AG20443 (cell line): ENCODE data around the gene NBPF11.
"Not testable (repeated sequence)": the region's sequence is repeated elsewhere in the genome, so short reads cannot be mapped to it uniquely, and the experiment has no call there.

Experiments
- DNase-seq: peaks from one replicate; pipeline ENCODE4 v3.0.0; 2012; ENCODE audit warnings: low spot score, mixed read lengths

The NBPF11 gene

DNA sequence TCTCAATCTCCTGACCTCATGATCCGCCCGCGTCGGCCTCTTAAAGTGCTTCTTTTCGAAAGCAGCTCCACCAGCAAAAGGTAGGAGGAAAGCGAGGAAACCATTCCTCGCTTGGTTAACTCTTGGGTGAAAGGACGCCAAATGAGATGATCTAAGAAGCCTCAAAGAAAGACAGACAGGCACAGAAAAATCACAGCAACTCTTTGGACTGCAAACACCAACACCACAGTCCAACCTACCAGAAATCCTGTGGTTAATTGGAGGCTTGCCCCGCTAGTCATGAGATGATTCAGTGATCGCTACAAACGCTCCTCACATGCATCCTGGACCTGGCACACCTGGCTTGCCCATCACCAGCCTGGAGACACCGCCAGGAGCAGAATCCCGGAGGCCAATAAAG lies 1.1 kb downstream of the NBPF11 start:
- not testable (repeated sequence) for DNase-seq

DNA sequence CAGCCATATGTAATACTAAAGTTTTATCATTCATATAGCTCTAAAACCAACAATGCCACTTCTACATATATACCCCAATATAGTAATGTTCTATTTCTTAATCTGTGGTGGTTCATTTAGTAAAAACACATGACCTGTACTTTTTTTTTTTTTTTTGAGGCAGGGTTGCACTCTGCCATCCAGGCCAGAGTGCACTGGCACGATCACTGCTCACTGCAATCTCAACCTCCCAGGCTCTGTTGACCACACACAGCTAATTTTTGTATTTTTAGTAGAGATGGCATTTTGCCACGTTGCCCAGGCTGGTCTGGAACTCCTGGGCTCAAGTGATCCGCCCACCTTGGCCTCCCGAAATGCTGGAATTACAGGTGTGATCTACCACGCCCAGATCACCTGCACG lies 2.1 kb downstream of the NBPF11 start:
- DNase-seq, result not testable (repeated sequence)

DNA sequence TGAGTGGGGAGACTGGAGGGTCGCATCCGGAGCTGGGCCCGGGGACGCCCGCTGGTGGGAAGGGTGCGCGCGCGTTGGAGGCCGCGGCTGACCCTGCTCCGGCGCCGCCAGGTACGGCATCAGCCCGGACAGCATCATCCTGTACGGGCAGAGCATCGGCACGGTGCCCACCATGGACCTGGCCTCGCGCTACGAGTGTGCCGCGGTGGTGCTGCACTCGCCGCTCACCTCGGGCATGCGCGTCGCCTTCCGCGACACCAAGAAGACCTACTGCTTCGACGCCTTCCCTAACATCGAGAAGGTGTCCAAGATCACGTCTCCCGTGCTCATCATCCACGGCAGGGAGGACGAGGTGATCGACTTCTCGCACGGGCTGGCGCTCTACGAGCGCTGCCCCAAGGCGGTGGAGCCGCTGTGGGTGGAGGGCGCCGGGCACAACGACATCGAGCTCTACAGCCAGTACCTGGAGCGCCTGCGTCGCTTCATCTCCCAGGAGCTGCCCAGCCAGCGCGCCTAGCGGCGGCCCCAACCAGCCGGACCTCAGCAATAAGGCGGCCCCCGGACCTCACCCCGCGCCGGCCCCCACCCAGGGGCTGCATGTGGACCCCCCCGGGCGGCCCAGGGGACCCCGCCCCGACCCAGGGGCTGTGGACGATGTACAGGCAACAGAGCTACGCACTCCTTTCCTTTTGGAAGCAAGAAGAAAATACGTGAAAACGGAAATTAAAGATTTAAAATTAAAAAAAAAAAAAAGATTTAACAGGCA lies 2.8 kb downstream of the NBPF11 start:
- not testable (repeated sequence) for DNase-seq

DNA sequence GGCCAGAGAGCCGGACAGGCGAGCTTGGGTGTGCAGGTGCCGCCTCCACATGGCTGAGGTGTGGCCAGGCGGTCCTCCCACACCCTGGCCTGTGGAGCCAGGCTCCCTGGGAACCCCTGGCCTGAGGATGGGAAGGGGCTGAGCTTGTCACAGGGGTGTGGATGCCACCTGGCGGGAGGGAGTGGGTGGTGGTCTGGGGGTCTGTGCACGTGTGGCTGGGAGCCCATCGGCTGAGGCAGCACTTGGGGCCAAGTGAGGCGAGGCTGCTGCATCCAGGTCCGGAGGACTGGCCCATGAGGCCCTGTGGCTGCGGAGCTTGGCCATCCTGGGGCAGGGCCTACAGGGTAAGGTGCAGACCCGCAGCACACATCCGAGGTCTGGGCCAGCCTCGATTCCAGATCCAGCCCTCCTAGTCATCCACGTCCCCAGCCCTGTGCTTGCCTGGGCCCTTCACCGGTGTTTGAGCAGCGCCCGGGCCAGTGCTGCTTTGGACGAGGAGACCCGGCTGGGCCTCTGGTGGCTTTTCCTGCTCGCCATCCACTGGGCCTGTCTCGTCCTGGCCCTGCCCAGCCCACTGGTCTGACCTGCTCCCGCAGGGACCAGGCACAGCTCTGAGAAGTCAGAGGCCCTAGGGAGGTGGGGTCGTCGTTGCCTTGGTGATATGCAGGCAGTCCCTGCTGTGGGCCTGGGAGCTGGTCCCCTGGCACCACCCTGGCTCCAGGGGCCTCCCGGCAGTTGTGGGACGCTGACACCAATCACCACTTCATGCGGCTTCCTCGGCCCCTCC lies 4.8 kb downstream of the NBPF11 start:
- not testable (repeated sequence) for DNase-seq

DNA sequence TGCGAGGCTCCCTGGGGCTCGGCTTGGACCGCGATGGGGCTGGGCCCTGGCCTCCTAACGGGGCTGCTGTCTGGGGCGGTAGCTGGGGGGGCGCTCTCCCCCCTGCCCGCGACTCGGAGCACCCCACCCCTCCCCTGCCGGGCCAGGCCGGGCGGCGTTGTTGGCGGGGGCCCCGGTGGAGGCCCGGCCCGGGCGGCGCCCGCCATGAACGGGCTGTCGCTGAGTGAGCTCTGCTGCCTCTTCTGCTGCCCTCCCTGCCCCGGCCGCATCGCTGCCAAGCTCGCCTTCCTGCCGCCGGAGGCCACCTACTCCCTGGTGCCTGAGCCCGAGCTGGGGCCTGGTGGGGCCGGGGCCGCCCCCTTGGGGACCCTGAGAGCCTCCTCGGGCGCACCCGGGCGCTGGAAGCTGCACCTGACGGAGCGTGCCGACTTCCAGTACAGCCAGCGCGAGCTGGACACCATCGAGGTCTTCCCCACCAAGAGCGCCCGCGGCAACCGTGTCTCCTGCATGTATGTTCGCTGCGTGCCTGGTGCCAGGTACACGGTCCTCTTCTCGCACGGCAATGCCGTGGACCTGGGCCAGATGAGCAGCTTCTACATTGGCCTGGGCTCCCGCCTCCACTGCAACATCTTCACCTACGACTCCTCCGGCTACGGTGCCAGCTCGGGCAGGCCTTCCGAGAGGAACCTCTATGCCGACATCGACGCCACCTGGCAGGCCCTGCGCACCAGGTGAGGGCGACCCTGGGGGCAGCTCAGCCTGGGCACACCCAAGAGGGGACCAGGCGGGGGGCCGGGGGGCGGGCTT lies 5.7 kb downstream of the NBPF11 start:
- DNase-seq, result not testable (repeated sequence)

DNA sequence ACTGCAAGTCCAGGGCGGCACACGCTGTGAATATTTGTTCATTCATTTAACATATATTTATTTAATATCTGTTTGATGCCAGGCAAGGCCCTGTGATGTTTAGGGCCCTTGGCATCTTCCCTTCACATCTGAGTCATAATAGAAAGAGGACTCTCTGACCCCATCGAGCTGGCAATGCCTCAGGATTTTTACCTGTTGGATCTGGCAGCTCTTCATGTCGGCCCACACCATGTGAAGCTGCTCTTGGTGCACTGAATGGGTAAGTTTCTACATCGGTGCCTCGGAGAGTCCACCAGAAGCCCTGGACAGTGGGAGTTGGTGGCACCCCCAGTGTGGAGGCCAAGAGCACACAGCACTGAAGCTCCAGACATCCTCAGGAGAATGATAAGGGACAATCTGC lies 8.9 kb downstream of the NBPF11 start:
- DNase-seq, result not testable (repeated sequence)

DNA sequence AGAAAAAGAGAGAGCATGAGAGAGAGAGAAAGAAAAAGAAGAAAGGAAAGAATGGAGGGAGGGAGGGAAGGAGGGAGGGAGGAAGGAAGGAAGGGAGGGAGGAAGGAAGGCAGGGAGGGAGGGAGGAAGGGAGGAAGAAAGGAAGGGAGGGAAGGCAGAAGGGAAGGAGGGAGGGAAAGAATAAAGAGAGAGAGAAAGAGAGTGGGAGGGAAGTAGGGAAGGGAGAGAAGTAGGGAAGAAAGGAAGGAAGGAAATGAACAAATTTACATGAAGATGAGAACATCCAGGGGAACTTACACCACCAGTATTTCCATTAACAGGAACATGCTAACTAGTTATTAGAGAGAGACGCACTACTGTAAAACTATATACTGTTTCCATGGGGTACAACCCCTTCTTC lies 10.1 kb downstream of the NBPF11 start:
- not testable (repeated sequence) for DNase-seq

DNA sequence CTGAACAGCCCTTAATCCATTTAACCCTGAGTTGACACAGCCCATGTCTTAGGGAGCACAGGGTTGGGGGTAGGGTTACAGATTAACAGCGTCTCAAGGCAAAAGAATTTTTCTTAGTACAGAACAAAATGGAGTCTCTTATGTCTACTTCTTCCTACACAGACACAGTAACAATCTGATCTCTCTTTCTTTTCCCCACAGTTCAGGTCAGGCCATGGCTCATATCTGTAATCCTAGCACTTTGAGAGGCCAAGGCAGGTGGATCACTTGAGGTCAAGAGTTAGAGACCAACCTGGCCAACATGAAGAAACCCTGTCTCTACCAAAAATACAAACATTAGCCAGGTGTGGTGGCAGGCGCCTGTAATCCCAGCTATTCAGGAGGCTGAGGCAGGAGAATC lies 13.5 kb downstream of the NBPF11 start:
- not testable (repeated sequence) for DNase-seq

DNA sequence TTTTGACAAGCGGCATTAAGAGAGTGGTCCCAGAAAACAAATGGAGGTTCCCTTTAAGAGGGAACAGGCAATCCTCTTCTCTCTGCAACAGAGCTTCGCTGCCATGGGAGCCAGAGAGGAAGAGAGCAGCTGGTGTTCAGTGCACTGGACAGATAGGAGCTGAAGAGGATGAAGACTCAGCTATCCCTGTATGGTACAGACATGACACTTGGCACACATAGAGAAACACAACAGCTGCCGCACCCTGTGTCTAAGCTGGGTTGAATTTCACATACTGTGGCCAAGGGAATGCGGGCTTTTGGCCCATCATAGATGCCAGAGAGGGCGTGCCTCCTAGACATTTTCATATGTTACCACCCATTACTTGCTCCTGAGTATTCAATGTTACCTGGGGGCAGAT lies 29.7 kb downstream of the NBPF11 start:
- not testable (repeated sequence) for DNase-seq

DNA sequence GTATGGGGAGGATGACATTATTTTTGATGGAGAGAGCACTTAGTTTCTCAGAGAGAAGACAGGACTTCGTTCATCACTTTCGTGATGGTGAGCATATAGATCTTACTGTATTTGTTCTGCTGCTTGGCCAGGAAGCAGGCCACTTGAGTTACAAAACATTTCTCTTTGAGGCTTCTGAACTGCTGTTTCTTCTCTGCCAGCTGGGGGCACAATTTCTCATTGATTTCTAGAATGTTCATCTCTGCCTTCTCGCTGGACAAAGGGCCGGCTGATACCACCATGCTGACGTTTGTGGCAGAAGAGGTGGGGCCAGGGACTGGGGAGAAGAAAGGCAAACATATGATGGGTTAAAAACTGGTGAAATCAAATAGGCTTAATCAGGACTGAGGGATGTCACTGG lies 31.7 kb downstream of the NBPF11 start:
- DNase-seq, result not testable (repeated sequence)

DNA sequence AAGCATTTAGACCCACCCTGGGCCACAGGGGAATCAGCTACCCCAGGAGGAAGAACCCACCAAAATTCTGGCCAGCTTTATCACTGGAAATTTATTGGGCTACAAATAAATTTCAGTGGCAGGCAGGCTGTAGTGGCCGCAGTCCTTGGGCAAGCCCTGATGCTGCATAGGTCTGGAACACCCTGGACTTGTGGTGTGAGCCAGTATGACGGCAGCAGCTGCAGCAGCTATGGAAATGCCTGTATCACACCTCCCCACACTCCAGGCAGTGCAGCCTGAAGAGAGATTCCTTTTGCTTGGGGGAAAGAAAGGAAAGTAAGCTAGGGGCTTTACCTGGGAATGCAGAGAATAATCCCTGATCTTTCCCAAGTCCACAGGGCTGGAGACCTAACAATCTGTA lies 56.3 kb downstream of the NBPF11 start:
- DNase-seq, result not testable (repeated sequence)

DNA sequence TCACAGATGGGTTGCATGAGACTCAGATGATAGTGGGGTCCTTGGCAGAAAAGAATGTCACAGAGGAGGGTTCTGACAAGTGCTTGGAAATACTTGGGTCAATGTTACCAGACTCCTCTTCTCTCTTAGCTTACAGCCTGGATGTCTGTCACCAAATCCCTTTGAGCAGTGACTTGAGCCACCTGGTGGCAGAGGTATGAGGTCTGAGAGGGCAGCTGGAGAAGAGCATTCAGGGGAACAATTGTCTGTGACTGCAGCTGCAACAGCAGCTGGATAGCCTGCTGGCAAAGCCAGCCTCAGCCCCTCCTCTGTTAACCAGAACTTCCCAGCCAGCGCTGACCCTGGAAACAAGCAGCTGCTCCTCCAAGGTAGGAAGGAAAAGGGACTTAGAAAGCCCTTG lies 65.9 kb downstream of the NBPF11 start:
- DNase-seq, result not testable (repeated sequence)

DNA sequence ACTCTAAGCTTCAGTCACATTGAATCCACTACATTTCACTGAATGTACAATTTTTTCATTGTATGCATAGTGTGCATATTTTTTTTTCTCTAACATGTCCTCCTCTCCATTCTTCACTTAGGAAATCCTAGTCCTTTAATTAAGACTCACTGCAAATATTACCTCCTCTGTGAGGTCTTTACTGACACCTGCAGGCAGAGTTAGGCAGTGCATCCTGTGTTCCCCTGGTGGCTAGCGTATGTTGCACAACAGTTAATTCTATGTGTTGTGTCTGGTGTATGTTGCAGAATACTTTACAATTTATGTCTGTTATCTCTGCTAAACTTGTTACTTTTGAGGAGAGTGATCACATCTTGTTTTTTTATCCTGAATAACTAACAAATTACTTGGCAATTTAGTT lies 70.9 kb downstream of the NBPF11 start:
- not testable (repeated sequence) for DNase-seq

DNA sequence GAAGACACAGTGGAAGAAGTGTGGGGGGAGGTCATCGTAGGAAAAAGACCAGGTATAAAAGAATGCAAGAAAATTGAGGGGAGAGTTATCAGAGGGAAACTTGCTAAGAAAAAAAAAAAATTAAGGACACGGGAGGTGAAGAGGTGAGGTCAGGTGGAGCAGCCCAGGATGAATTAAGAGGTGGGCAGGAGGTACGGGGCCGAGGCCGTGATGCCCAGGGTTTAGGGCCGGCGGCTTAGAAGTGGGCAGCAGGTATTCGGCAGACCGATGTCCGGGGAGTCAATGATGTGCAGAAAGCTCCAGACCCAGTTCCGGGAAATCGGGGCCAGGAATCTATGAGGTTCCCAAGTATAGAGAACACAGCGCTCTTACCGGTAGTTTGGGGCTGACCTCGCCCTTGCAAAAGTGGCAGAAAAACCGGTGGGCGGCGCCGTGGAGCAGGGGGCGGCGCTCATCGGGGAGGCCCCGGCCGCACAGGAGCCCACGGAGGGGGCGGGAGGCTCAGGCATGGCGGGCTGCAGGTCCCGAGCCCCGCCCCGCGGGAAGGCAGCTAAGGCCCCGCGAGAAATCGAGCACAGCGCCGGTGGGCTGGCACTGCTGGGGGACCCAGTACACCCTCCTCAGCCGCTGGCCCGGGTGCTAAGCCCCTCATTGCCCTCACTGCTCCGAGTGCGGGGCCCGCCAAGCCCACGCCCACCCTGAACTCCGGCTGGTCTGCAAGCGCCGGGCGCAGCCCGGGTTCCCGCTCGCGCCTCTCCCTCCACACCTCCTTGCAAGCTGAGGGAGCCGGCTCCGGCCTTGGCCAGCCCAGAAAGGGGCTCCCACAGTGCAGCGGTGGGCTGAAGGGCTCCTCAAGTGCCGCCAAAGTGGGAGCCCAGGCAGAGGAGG lies 73.2 kb downstream of the NBPF11 start:
- not testable (repeated sequence) for DNase-seq

DNA sequence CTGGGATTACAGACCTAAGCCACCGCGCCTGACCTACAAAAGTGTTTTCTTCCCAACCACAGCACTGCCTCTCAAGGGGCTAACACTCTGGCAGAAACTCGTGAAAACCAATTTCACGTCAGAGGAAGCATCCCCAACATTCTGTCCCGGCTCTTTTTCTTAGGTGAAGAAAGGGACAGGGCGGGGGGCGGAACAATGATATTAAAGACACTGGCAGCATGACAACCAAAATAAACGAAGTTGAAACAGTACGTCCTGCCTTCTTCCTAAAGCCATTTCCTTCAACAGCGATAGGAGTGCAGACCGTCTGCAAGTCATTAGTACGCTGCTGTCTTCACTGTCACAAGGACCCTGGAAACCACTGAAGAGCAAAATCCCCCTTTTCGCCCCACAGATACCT lies 74.0 kb downstream of the NBPF11 start:
- not testable (repeated sequence) for DNase-seq

DNA sequence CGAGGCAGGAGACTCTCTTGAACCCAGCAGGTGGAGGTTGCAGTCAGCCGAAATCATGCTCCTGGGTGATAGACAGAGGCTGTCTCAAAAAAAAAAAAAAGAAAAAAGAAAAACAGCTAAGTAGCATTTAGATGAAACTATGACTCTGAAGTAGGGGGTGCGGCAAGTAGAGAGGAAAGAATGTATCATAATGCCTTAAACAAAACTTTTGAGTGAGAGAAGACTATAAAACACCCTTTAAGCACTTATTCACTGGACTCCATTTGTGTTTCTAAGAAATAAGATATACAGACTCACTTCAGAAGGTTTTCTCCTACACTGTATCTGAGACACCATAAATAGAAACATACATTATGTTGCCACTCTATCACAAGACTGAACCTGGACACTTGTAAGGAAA lies 74.6 kb downstream of the NBPF11 start:
- not testable (repeated sequence) for DNase-seq

DNA sequence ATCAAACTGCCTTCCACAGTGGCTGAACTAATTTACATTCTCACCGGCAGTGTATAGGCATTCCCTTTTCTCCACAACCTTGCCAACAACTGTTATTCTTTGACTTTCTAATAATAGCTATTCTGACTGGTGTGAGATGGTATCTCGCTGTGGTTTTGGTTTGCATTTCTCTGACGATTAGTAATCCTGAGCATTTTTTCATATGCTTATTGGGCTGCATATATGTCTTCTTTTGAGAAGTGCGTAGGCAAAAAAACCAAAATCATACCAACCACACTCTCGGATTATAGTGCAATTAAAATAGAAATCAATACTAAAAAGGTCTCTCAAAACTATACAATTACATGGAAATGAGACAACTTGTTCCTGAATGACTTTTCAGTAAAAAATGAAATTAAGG lies 78.7 kb downstream of the NBPF11 start:
- not testable (repeated sequence) for DNase-seq

DNA sequence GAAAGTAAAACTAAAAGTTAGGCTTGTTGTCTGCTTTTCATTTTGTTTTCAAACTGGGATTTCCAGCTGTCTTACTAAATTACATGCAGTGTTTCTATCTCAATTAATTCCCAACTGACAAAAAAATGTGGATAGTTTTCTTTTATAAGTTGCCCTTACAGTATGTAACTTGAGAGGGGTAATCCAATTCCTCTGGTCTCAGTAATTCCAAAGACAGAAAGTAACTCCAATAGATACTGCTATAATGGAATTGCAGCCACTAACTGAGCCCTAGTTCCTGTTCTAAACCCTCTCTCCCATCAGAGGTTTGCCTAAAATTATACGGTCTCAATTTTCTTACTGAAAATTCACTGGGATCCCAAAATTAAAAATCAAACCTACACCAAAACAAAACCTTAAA lies 83.5 kb downstream of the NBPF11 start:
- not testable (repeated sequence) for DNase-seq

DNA sequence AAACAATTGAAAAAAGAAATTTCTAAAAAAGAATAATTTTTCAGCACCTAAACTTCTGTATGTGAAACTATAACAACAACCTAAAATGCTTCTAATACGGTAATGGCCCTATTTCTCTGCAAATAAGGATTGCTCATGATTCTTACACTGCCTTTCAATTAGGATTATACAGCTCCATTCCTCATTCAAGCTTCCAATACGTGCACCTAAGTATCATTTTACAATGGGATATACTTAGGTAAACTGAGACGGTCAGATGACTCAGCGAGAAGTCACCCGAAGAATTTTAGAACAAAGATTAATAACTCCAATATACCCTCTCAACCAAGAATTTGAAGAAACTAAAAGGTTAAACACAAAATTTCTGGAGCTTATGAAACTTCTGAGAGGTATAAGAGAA lies 83.9 kb downstream of the NBPF11 start:
- not testable (repeated sequence) for DNase-seq

DNA sequence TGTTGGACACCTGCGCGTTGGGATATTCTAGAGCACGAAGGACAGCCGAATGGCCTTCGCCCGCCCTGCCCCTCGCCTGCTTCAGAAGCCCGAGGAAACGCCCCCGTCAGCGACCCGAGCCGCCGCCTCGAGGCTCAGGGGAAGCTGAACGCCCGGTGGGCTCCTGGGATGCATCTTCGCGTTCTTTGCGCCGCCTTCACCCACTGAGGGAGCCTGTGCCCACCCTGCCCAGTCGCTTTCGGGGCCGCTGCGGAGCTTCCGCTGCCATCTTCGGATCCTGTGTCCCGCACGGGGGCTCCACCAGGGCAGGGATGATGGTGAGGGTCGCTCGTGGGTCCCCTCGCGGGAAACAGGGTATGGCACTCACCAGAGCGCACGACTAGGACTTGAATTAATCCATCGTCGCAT lies 91.8 kb downstream of the NBPF11 start:
- DNase-seq, result not testable (repeated sequence)

DNA sequence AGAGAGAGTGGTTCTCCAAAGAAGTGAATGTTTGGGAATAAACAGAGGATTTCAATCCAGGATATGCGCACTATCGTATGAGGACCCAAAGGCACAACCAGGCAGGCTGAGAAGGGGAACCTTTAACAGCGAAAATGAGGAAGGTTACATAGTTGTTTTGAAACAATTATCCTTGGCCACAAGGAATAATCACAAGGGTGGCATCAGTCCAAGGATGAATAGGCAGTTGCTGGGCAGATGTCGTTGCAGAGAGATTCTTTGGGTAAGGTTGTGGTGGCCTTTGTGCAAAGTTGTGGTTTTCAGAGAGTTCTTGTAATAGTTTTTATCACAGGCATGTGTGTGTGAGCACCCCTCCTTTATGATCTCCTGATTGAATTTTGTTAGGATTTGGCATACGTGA lies 94.7 kb downstream of the NBPF11 start:
- not testable (repeated sequence) for DNase-seq
